Mucosa of stomach (tissue), 1 donor: Measurements from ENCODE around the gene YWHAB.
"Not testable (repeated sequence)": the region's sequence is repeated elsewhere in the genome, so short reads cannot be mapped to it uniquely, and the experiment has no call there.

ENCODE experiments used
- H3K27me3 ChIP-seq: one replicate; pipeline ENCODE4 v1.7.0; 2013; ENCODE audit warnings: mild to moderate bottlenecking, low read length; ENCODE audit not compliant: control insufficient read depth, insufficient read depth
- H3K36me3 ChIP-seq: one replicate; pipeline ENCODE4 v1.7.0; 2013; ENCODE audit warnings: low read length; ENCODE audit not compliant: control insufficient read depth, insufficient read depth
- H3K4me1 ChIP-seq: one replicate; pipeline ENCODE4 v1.7.0; 2013; ENCODE audit warnings: mild to moderate bottlenecking, low read length; ENCODE audit not compliant: control insufficient read depth, insufficient read depth
- H3K4me3 ChIP-seq: one replicate; pipeline ENCODE4 v1.7.0; 2013; ENCODE audit warnings: low read length
- H3K9ac ChIP-seq: one replicate; pipeline ENCODE4 v1.7.0; 2013; ENCODE audit warnings: mild to moderate bottlenecking, low read length, moderate library complexity
- H3K9me3 ChIP-seq: one replicate; pipeline ENCODE4 v1.7.0; 2013; ENCODE audit warnings: mild to moderate bottlenecking, low read length, moderate library complexity; ENCODE audit not compliant: control insufficient read depth
- donor health status: Pancreatic carcinoma.

The YWHAB gene

DNA sequence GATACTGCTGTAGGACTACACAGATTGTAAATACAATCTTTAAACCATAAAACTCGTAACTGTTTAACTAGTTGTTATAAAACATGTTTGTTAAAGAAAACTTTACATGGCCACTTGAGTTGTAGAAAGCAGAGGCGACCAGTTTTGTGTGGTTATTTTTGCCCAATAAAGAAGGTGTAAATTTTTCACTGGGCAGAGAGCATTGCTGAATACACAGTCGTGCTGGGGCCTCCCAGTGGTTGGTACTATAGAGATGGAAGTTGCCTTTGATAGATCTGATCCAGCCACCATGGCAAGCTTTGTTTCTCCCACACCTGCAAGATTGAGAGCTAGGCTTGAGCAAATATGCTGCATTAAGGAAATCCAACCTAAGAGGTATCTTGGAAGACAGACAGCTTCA is 34.0 kb upstream of the YWHAB start:
- Histone ChIP-seq H3K4me1 (peaks cover 2% of the 10 kb centered on the region), H3K27me3 (peaks cover 4% of the 10 kb centered on the region), H3K9me3 (no peaks in the 10 kb centered on the region), H3K9ac (no peak overlapping the region), H3K4me3 (no peak overlapping the region), H3K36me3 (no peaks in the 10 kb centered on the region)

GRCh38 chr20:44856442-44856841 is 29.1 kb upstream of the YWHAB start:
- Histone ChIP-seq H3K4me3 (no peak overlapping the region), H3K27me3 (no peaks in the 10 kb centered on the region), H3K9me3 (no peaks in the 10 kb centered on the region), H3K4me1 (peaks cover 17% of the 10 kb centered on the region), H3K9ac (no peak overlapping the region), H3K36me3 (no peaks in the 10 kb centered on the region)

DNA sequence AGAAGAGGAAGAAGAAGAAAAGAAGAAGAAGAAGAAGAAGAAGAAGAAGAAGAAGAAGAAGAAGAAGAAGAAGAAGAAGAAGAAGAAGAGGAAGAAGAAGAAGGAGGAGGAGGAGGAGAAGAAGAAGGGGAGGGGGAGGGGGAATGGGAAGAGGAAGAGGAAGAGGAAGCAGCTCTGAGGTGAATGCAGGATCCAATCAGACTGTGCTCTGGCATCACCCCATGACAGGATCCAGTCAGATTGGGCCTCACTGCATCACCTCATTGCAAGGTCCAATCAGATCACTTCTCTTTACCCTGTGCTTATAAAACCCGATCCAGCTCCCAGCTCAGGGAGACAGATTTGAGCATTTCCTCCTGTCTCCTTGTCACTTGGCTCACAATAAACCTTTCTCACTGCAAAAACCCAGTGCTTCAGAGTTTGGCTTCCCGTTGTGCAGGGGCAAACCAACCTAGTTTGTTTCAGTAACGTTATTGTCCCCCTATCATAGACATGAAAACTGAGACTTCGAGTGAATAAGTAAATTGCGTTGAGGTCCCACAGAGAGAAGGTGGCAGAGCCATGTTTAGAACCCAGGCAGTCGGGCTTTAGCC is 28.6 kb upstream of the YWHAB start:
- Histone ChIP-seq H3K27me3 (no peaks in the 10 kb centered on the region), H3K4me3 (no peak overlapping the region), H3K36me3 (no peaks in the 10 kb centered on the region), H3K4me1 (peaks cover 21% of the 10 kb centered on the region), H3K9me3 (no peaks in the 10 kb centered on the region), H3K9ac (no peak overlapping the region)

GRCh38 chr20:44858606-44859360 is 26.7 kb upstream of the YWHAB start:
- peaks cover 21% of the 10 kb centered on the region for H3K4me1 ChIP-seq

DNA sequence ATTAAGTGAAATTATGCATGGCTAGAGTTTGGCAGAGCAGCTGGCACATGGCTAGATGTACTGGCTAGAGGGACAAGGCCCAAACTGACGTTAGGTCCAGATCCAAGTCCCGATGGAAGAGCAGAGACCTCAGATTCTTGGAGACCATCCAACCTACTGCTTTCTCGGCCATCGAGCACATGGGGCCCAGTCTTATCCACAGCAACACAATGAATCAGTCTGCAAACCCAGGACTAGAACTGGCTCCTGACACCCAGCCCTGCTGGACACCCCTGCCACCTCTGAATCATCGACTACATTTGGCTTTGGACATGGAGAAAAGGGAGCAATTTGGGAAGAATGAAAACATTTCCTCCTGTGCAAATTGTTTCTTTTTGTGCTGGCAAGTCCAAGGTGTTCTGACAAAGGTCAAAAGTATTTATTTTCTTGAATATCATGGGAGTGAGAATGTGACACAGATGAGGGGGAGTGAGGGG is 23.9 kb upstream of the YWHAB start:
- Histone ChIP-seq H3K9me3 (no peaks in the 10 kb centered on the region), H3K4me3 (no peak overlapping the region), H3K36me3 (no peaks in the 10 kb centered on the region), H3K4me1 (peaks cover 19% of the 10 kb centered on the region), H3K27me3 (no peaks in the 10 kb centered on the region), H3K9ac (no peak overlapping the region)

More at GRCh38 chr20:44858606-44859360, 26.7 kb upstream of the YWHAB start:
- no peak overlapping the region for H3K9ac ChIP-seq
- H3K27me3 ChIP-seq: no peaks in the 10 kb centered on the region
- H3K4me3 ChIP-seq: no peak overlapping the region
- no peaks in the 10 kb centered on the region for H3K36me3 ChIP-seq
- no peaks in the 10 kb centered on the region for H3K9me3 ChIP-seq

GRCh38 chr20:44862286-44862685 is 23.2 kb upstream of the YWHAB start:
- Histone ChIP-seq H3K4me3 (no peak overlapping the region), H3K9me3 (no peaks in the 10 kb centered on the region), H3K27me3 (no peaks in the 10 kb centered on the region), H3K9ac (no peak overlapping the region), H3K36me3 (no peaks in the 10 kb centered on the region), H3K4me1 (peaks cover 17% of the 10 kb centered on the region)

- not testable (repeated sequence) for H3K36me3 ChIP-seq, H3K9me3 ChIP-seq, H3K4me3 ChIP-seq, H3K9ac ChIP-seq, H3K27me3 ChIP-seq
- H3K4me1 ChIP-seq: peaks cover 18% of the 10 kb centered on the region
These were observed 22.0 kb upstream of the YWHAB start for GRCh38 chr20:44863365-44864084.

DNA sequence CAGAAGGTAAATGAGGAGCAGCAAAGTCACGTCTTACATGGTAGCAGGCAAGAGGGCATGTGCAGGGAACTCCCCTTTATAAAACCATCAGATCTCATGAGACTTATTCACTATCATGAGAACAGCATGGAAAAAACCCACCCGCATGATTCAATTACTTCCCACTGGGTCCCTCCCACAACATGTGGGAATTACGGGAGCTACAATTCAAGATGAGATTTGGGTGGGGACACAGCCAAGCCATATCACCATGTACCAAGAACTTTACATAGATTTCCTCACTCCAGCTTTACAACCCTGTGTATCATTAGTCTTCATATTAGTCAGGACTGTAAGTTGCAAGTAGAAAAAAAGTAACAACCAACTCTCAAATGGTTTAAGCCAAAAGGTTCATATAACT is 21.0 kb upstream of the YWHAB start:
- H3K9ac ChIP-seq, H3K4me3 ChIP-seq, H3K27me3 ChIP-seq, H3K9me3 ChIP-seq, H3K36me3 ChIP-seq: not testable (repeated sequence)
- H3K4me1 ChIP-seq: peaks cover 13% of the 10 kb centered on the region

GRCh38 chr20:44866703-44867335 is 18.7 kb upstream of the YWHAB start:
- Histone ChIP-seq H3K36me3 (no peaks in the 10 kb centered on the region), H3K9ac (no peak overlapping the region), H3K4me1 (peaks cover 6% of the 10 kb centered on the region), H3K9me3 (no peaks in the 10 kb centered on the region), H3K27me3 (no peaks in the 10 kb centered on the region), H3K4me3 (no peak overlapping the region)

GRCh38 chr20:44869471-44869870 is 16.0 kb upstream of the YWHAB start:
- Histone ChIP-seq H3K9me3 (no peaks in the 10 kb centered on the region), H3K27me3 (no peaks in the 10 kb centered on the region), H3K36me3 (no peaks in the 10 kb centered on the region), H3K4me3 (no peak overlapping the region), H3K4me1 (peaks cover 6% of the 10 kb centered on the region), H3K9ac (no peak overlapping the region)

DNA sequence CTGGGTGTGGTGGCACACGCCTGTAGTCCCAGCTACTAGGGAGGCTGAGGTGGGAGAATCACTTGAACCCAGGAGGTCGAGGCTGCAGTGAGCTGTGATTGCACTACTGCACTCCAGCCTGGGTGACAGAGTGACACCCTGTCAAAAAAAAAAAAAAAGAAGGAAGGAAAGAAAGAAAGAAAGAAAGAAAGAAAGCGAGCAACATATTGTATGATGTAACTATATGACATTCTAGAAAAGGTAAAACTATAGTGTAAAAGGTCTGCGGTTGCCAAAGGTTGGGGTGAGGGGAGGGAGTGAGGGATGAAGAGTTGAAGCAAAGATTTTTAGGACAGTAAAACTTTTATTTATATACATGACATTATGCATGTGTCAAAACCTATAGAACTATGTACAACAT is 3.1 kb upstream of the YWHAB start:
- H3K27me3 ChIP-seq, H3K4me3 ChIP-seq, H3K36me3 ChIP-seq, H3K4me1 ChIP-seq, H3K9me3 ChIP-seq, H3K9ac ChIP-seq: not testable (repeated sequence)
